Thyroid gland (tissue), 4 donors: ENCODE data around the gene FXYD6.

Source experiments
- CTCF ChIP-seq, 6 experiments: fragments of 200-600 bp in 3 of 6; fragments of 450-650 bp in 3 of 6; sonication (generic) in 3 of 6; IDR thresholded peaks; one replicate each; pipeline ENCODE4 v1.5.1; 2016 to 2019; ENCODE audit warnings: antibody characterized with exemption in 6 of 6, mild to moderate bottlenecking in 2 of 6, inconsistent platforms in 1 of 6, moderate library complexity in 1 of 6
- POLR2A ChIP-seq, 2 donors: fragments of 450-650 bp; IDR thresholded peaks; one replicate each; pipeline ENCODE4 v1.6.1; 2017; ENCODE audit warnings: antibody characterized with exemption in 2 of 2, mild to moderate bottlenecking in 2 of 2, moderate library complexity in 1 of 2

DNA sequence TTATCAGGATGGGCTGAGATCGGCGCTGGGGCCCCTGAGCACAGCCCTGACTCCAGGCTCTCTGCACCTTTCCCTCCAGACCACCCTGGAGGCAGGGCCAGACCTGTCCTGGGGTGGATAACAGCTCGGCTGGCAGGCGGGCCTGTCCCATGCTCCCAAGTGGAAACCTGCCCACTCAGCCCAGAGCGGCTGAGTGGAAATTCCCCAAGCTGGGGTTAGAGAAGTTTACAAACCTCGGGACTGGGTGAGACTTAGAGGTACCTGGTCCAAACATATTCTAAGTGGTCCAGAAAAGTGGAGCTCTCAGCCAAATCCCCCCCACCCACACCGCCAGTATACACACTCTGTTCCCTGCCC is 47.1 kb downstream of the FXYD6 start:
- TF ChIP-seq CTCF (IDR thresholded peaks at IDR 0.05) (no peak), POLR2A (IDR thresholded peaks at IDR 0.05) (no peak)
